Activated CD8-positive, alpha-beta memory T cell treated with anti-CD3 and anti-CD28 coated beads for 24 hours (primary cell): Measurements from ENCODE around the gene CDK19.

Source experiments
- DNase-seq: peaks from one replicate; pipeline ENCODE4 v3.0.0-alpha.2; 2020

Gene CDK19

DNA sequence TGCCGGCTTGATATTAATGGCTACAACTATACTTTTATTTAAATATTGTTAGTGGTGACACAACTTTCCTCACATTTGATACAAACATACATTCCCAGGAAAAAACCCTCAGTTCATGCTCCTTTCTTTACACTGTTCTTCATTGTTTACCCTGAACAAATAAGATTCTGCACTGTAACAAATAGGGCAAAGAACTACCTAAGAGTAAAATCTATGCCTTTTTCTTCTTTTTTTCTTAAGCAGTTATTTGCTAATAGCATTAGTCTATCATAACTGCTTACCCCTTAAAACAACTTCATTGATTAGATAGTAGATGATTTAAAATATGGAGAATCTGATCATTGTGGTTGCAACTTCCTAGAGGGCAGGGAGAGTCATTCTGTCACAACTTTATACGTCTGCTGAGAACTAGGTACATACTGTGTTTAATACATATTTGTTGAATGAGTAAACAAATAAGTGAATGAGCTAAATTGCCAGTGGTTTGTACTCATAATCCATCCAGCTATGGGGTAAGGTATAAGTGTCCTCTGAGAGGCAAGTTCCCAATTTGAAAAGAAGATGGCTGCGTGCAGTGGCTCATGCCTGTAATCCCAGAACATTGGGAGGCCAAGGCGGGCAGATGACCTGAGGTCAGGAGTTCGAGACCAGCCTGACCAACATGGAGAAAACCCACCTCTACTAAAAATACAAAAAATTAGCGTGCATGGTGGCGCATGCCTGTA lies 161.0 kb downstream of the CDK19 start:
- DNase-seq = no peak

- no peak for DNase-seq
These were observed 161.9 kb downstream of the CDK19 start for GRCh38 chr6:110653381-110653780.

GRCh38 chr6:110652520-110652919 lies 162.7 kb downstream of the CDK19 start:
- no peak for DNase-seq

GRCh38 chr6:110650755-110651154 lies 164.5 kb downstream of the CDK19 start:
- no peak for DNase-seq

- no peak for DNase-seq
These were observed 165.6 kb downstream of the CDK19 start for GRCh38 chr6:110649704-110650103.

- DNase-seq = no peak
These were observed 168.0 kb downstream of the CDK19 start for GRCh38 chr6:110646951-110647910.

GRCh38 chr6:110646419-110646698 lies 168.9 kb downstream of the CDK19 start:
- DNase-seq = no peak

DNA sequence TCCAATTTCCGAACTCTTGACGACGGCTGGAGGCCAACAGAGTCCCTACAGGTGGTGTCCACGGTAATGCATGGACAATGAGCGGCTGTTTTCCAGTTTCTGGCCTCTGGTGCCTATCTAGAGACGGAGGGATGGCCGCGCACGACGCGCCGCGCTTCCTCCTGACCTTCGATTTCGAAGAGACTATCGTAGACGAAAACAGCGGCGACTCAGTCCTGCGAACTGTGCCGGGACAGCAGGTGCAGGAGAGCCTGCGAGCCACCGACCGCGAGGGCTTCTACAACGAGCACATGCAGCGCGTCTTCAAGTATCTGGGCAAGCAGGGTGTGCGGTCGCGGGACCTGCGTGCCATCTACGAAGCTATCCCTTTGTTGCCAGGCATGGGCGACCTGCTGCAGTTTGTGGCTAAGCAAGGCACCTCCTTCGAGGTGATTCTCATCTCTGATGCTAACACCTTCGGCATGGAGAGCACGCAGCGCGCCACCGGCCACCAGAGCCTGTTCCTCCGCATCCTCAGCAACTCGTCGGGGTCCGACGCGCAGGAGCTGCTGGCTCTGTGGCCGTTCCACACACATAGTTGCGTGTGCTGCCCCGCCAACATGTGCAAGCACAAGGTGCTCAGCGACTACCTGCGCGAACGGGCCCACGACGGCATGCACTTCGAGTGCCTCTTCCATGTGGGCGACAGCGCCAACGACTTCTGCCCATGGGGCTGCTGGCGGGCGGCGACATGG lies 169.4 kb downstream of the CDK19 start:
- DNase-seq = no peak

DNA sequence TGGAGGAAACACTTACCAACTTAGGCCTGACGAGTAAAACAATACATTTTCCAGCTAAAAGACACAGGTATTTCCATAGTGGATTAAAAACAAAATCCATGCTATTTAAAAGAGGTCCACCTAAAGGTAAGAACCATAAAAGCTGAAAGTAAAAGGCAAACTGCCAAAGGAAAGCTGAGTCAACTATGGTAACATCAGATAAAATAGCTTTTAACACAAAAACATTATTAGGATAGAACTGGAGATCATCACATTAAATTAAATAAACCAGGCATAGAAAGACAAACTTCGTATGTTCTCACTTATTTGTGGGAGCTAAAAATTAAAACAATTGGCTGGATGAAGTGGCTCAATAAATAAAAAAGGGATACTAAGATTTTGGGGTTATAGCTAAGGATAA lies 172.1 kb downstream of the CDK19 start:
- DNase-seq = no peak

DNA sequence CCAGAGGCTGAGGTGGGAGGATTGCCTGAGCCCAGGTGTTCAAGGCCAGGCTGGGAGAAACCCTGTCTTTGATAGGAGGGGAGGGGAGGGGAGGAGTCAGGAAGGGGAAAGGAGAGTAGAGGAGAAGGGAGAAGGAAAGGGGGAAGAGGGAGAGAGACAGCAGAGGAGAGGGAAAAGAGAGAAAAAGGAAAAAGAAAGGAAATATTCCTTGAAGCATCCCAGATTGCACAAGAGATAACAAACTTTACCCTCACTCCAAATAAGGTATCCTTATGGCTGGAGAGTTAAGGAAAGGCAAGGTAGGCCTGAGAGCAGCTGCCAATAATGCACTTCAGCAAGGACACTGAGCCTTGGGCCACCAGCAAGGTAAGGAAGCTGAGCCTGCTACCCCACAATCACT lies 172.6 kb downstream of the CDK19 start:
- DNase-seq = no peak

DNA sequence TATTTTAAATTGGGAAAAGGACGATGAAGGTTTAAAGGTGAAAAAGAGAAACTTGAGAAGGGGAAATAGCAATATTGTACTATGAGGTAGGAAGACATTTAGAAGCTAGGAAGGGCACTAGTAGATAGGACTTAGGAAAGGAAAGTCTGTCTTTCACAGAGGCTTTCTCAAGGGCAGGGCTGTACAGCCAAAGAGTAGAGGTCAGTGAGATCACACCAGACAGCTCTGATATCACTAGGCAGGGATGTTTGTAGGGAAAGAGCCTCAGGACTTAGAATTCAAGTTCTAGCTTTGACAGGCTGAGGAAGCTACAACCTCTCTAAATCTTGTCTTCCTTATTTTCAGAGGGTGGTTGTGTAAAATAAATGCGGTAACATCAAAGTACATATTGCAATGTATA lies 178.5 kb downstream of the CDK19 start:
- DNase-seq = no peak

DNA sequence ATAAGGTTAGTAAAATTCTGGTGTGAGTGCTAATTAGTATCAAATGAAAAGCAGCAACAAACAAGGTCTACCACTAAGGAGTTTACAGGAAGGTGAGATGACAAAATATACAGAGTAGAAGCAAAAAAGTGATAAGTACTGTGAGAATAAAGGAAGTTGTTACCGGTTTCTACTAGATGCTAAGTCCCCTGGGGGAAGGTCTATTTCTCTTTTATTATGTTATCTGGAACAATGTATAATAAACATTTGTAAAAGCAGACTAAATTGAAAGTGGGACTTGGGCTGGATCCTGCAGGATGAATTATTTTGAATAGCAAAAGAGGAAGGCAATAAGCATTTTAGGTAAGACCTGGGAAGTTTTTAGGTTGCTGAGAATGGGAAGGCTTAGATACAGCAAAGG lies 180.2 kb downstream of the CDK19 start:
- DNase-seq = no peak

DNA sequence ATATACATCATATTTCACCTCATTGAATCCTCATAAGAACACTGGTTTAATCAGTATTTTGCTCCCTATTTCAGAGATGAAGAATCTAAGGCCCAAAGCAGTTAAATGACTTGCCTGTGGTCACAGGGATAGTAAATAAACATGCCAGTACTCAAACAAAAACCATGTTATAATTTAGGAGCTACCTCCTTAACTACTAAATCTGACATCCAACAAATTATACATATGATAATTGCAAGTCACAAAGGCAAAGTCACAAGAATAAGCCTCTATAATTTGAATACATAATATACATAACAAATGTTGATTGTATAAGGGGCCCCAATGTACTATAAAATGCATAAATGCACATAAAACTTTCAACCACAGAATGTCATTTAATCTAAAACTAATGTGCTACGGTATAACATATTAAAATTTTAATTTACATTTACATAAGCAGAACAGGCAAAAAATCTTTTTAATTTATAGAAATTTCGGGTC lies 181.5 kb downstream of the CDK19 start:
- no peak for DNase-seq

- no peak for DNase-seq
These were observed 186.1 kb downstream of the CDK19 start for GRCh38 chr6:110629153-110629552.

DNA sequence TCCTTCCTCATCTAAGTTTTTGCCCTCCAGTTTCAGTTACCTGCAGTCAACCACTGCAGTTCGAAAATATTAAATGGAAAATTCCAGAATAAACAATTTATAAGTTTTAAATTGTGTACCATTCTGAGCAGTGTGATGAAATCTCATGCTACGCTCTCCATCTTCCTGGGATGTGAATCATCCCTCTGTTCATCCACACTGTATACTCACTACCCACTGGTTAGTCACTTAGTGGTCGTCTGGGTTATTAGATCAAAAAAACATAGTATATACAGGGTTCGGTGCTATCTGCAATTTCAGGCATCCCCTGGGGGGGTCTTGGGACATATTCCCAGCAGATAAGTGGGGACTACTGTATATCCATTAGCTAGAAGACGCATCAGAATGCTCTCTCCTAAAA lies 186.9 kb downstream of the CDK19 start:
- no peak for DNase-seq

GRCh38 chr6:110626442-110626841 lies 188.8 kb downstream of the CDK19 start:
- no peak for DNase-seq

- DNase-seq = no peak
These were observed 189.4 kb downstream of the CDK19 start for GRCh38 chr6:110625883-110626282.

- DNase-seq = no peak
These were observed 192.2 kb downstream of the CDK19 start for GRCh38 chr6:110622912-110623578.

DNA sequence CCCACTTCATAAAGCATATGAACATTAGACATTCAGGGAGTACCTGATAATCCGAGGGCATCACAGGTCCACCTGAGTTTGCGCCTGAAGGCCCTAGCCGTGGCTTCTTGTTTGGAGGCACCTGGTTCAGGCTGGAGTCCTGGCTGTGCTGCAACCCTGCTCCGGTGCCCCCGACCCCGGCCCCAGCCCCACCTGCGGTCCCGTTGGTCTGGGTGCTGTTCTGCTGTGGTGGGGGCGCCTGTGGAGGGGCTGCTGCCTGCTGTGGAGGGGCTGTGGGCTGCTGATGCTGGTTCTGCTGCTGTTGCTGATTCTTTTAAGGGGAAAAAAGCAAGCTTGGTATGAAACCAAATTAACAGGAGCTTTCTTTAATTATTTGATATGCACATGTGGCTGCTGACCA lies 194.2 kb downstream of the CDK19 start:
- DNase-seq = no peak

DNA sequence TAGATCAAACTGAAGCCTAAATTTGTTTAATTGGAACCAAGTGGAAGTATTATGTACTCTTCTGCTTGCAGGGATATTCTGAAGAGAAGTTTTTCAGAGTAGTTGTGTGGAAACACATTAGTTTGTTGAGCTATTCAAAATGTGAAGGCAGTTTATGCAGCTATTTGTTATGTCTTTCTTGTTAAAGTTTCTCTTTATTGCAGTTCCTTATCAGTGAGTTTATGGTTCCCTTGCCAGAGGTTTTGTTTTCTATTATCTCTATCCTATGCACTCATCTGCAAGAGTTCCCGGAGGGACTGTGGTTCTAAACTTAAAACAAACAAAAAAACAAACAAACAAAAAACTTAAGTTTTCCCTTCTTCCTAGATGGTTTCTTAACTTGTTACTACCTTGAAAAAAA lies 195.2 kb downstream of the CDK19 start:
- no peak for DNase-seq

GRCh38 chr6:110619275-110619908 lies 195.9 kb downstream of the CDK19 start:
- no peak for DNase-seq

GRCh38 chr6:110618591-110619267 lies 196.5 kb downstream of the CDK19 start:
- DNase-seq = no peak
